Measurements from ENCODE around the gene SLC9A3. TPM values are rescaled to one million over a fixed set of nuclear protein-coding genes. Genes with fewer than 3 reads are reported as not detected.

The SLC9A3 gene
- total RNA-seq, 1 experiment from 2014 or later: 2.0 TPM

GRCh38 chr5:468401-468800 is 55.8 kb downstream of the SLC9A3 start:
- DNase-seq: no peak
- Histone ChIP-seq H3K27me3 (ENCODE audit: low read length) (no peaks in the 10 kb centered on the region), H3K9me2 (replicated peaks; ENCODE audit: insufficient read depth, low read length) (no peaks in the 10 kb centered on the region), H3K79me2 (ENCODE audit: low read length) (peaks cover 23% of the 10 kb centered on the region), H3K9me3 (ENCODE audit: low read length) (no peaks in the 10 kb centered on the region), H3K4me3 (ENCODE audit: low read length) (no peak overlapping the region), H3K36me3 (ENCODE audit: insufficient read depth, low read length) (peaks cover 9% of the 10 kb centered on the region; the same call in 1 of the 2 replicates), H3K27ac (ENCODE audit: low read length) (no peak overlapping the region), H4K20me1 (ENCODE audit: insufficient read depth, low read depth, low read length) (0 out of 2 replicates have a peak, but pooled peaks cover 7% of the 10 kb centered on the region), H3K9ac (ENCODE audit: low read length) (no peak overlapping the region), H3K4me1 (ENCODE audit: low read length) (peaks cover 27% of the 10 kb centered on the region), H3K4me2 (ENCODE audit: low read depth, low read length, poor library complexity, severe bottlenecking) (no peak overlapping the region), H2AFZ (ENCODE audit: low read length) (no peak overlapping the region)

GRCh38 chr5:466661-467310 is 57.5 kb downstream of the SLC9A3 start:
- Histone ChIP-seq H3K4me3 (ENCODE audit: low read length) (no peak overlapping the region), H3K4me1 (ENCODE audit: low read length) (peaks cover 17% of the 10 kb centered on the region), H3K27ac (ENCODE audit: low read length) (no peak overlapping the region), H4K20me1 (ENCODE audit: insufficient read depth, low read depth, low read length) (0 out of 2 replicates have a peak, but pooled peaks cover 7% of the 10 kb centered on the region), H3K27me3 (ENCODE audit: low read length) (no peaks in the 10 kb centered on the region), H3K9ac (ENCODE audit: low read length) (no peak overlapping the region), H3K79me2 (ENCODE audit: low read length) (peaks cover 13% of the 10 kb centered on the region), H3K9me2 (replicated peaks; ENCODE audit: insufficient read depth, low read length) (no peaks in the 10 kb centered on the region), H3K9me3 (ENCODE audit: low read length) (no peaks in the 10 kb centered on the region), H3K4me2 (ENCODE audit: low read depth, low read length, poor library complexity, severe bottlenecking) (no peak overlapping the region), H2AFZ (ENCODE audit: low read length) (no peak overlapping the region), H3K36me3 (ENCODE audit: insufficient read depth, low read length) (peaks cover 13% of the 10 kb centered on the region; the same call in 1 of the 2 replicates)
- DNase-seq: no peak

GRCh38 chr5:465591-466403 is 58.5 kb downstream of the SLC9A3 start:
- Histone ChIP-seq H3K27ac (ENCODE audit: low read length) (no peak overlapping the region), H3K4me1 (ENCODE audit: low read length) (peaks cover 7% of the 10 kb centered on the region), H3K36me3 (ENCODE audit: insufficient read depth, low read length) (peaks cover 12% of the 10 kb centered on the region; the same call in 1 of the 2 replicates), H3K4me2 (ENCODE audit: low read depth, low read length, poor library complexity, severe bottlenecking) (no peak overlapping the region), H3K79me2 (ENCODE audit: low read length) (peaks cover 3% of the 10 kb centered on the region; the same call in 1 of the 2 replicates), H3K9me2 (replicated peaks; ENCODE audit: insufficient read depth, low read length) (no peaks in the 10 kb centered on the region), H3K4me3 (ENCODE audit: low read length) (no peak overlapping the region), H3K27me3 (ENCODE audit: low read length) (no peaks in the 10 kb centered on the region), H2AFZ (ENCODE audit: low read length) (no peak overlapping the region), H3K9ac (ENCODE audit: low read length) (no peak overlapping the region), H4K20me1 (ENCODE audit: insufficient read depth, low read depth, low read length) (0 out of 2 replicates have a peak, but pooled peaks cover under 1% of the 10 kb centered on the region), H3K9me3 (ENCODE audit: low read length) (no peaks in the 10 kb centered on the region)
- DNase-seq: no peak

- Histone ChIP-seq H3K9me3 (ENCODE audit: low read length) (no peaks in the 10 kb centered on the region), H3K4me2 (ENCODE audit: low read depth, low read length, poor library complexity, severe bottlenecking) (no peak overlapping the region), H2AFZ (ENCODE audit: low read length) (no peak overlapping the region), H3K9me2 (replicated peaks; ENCODE audit: insufficient read depth, low read length) (no peaks in the 10 kb centered on the region), H3K36me3 (ENCODE audit: insufficient read depth, low read length) (peaks cover 8% of the 10 kb centered on the region), H3K4me1 (ENCODE audit: low read length) (peaks cover 6% of the 10 kb centered on the region), H3K27ac (ENCODE audit: low read length) (no peak overlapping the region), H4K20me1 (ENCODE audit: insufficient read depth, low read depth, low read length) (no peaks in the 10 kb centered on the region), H3K27me3 (ENCODE audit: low read length) (no peaks in the 10 kb centered on the region), H3K9ac (ENCODE audit: low read length) (no peak overlapping the region), H3K4me3 (ENCODE audit: low read length) (no peak overlapping the region), H3K79me2 (ENCODE audit: low read length) (peaks cover 3% of the 10 kb centered on the region; the same call in 1 of the 2 replicates)
- DNase-seq: no peak
These were observed 59.2 kb downstream of the SLC9A3 start for GRCh38 chr5:464843-465590.

GRCh38 chr5:464446-464842 is 59.8 kb downstream of the SLC9A3 start:
- Histone ChIP-seq H4K20me1 (ENCODE audit: insufficient read depth, low read depth, low read length) (no peaks in the 10 kb centered on the region), H2AFZ (ENCODE audit: low read length) (no peak overlapping the region), H3K79me2 (ENCODE audit: low read length) (no peaks in the 10 kb centered on the region; the same call in 1 of the 2 replicates), H3K36me3 (ENCODE audit: insufficient read depth, low read length) (peaks cover 10% of the 10 kb centered on the region), H3K27me3 (ENCODE audit: low read length) (no peaks in the 10 kb centered on the region), H3K4me2 (ENCODE audit: low read depth, low read length, poor library complexity, severe bottlenecking) (no peak overlapping the region), H3K4me3 (ENCODE audit: low read length) (no peak overlapping the region), H3K9me3 (ENCODE audit: low read length) (no peaks in the 10 kb centered on the region), H3K4me1 (ENCODE audit: low read length) (peaks cover 6% of the 10 kb centered on the region), H3K27ac (ENCODE audit: low read length) (no peak overlapping the region), H3K9ac (ENCODE audit: low read length) (no peak overlapping the region), H3K9me2 (replicated peaks; ENCODE audit: insufficient read depth, low read length) (no peaks in the 10 kb centered on the region)
- DNase-seq: no peak

GRCh38 chr5:463952-464351 is 60.3 kb downstream of the SLC9A3 start:
- H4K20me1 ChIP-seq (ENCODE audit: insufficient read depth, low read depth, low read length): no peaks in the 10 kb centered on the region
- H3K9me2 ChIP-seq (replicated peaks; ENCODE audit: insufficient read depth, low read length): no peaks in the 10 kb centered on the region
- no peak overlapping the region for H3K27ac ChIP-seq (ENCODE audit: low read length)
- no peak overlapping the region for H3K9ac ChIP-seq (ENCODE audit: low read length)
- peaks cover 10% of the 10 kb centered on the region for H3K36me3 ChIP-seq (ENCODE audit: insufficient read depth, low read length)
- H3K27me3 ChIP-seq (ENCODE audit: low read length): no peaks in the 10 kb centered on the region
- DNase-seq: peak; percentile 59
- no peak overlapping the region for H2AFZ ChIP-seq (ENCODE audit: low read length)
- H3K4me2 ChIP-seq (ENCODE audit: low read depth, low read length, poor library complexity, severe bottlenecking): no peak overlapping the region
- peaks cover 6% of the 10 kb centered on the region for H3K4me1 ChIP-seq (ENCODE audit: low read length)
- H3K9me3 ChIP-seq (ENCODE audit: low read length): no peaks in the 10 kb centered on the region
- no peaks in the 10 kb centered on the region; the same call in 1 of the 2 replicates for H3K79me2 ChIP-seq (ENCODE audit: low read length)
- H3K4me3 ChIP-seq (ENCODE audit: low read length): no peak overlapping the region

GRCh38 chr5:463301-463700 is 60.9 kb downstream of the SLC9A3 start:
- Histone ChIP-seq H3K9ac (ENCODE audit: low read length) (no peak overlapping the region), H2AFZ (ENCODE audit: low read length) (no peak overlapping the region), H3K36me3 (ENCODE audit: insufficient read depth, low read length) (peaks cover 12% of the 10 kb centered on the region), H4K20me1 (ENCODE audit: insufficient read depth, low read depth, low read length) (no peaks in the 10 kb centered on the region), H3K9me2 (replicated peaks; ENCODE audit: insufficient read depth, low read length) (no peaks in the 10 kb centered on the region), H3K4me3 (ENCODE audit: low read length) (no peak overlapping the region), H3K27ac (ENCODE audit: low read length) (no peak overlapping the region), H3K27me3 (ENCODE audit: low read length) (no peaks in the 10 kb centered on the region), H3K4me1 (ENCODE audit: low read length) (peaks cover 6% of the 10 kb centered on the region), H3K9me3 (ENCODE audit: low read length) (no peaks in the 10 kb centered on the region), H3K4me2 (ENCODE audit: low read depth, low read length, poor library complexity, severe bottlenecking) (no peak overlapping the region), H3K79me2 (ENCODE audit: low read length) (peaks cover 5% of the 10 kb centered on the region; the same call in 1 of the 2 replicates)
- DNase-seq: no peak

Measured in Karpas-422 (cell line).